ENCODE results near the gene DSP. TPM values are rescaled to one million over a fixed set of nuclear protein-coding genes. Genes with fewer than 3 reads are reported as not detected.

DSP gene
- total and polyA plus RNA-seq, 4 donors, result 25.0 to 74.7 (median 34.1) TPM

DNA sequence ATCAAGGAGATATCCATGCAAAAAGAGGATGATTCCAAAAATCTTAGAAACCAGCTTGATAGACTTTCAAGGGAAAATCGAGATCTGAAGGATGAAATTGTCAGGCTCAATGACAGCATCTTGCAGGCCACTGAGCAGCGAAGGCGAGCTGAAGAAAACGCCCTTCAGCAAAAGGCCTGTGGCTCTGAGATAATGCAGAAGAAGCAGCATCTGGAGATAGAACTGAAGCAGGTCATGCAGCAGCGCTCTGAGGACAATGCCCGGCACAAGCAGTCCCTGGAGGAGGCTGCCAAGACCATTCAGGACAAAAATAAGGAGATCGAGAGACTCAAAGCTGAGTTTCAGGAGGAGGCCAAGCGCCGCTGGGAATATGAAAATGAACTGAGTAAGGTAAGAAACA lies 38.4 kb downstream of the DSP start (continued):
- TF ChIP-seq, protein P1, sequence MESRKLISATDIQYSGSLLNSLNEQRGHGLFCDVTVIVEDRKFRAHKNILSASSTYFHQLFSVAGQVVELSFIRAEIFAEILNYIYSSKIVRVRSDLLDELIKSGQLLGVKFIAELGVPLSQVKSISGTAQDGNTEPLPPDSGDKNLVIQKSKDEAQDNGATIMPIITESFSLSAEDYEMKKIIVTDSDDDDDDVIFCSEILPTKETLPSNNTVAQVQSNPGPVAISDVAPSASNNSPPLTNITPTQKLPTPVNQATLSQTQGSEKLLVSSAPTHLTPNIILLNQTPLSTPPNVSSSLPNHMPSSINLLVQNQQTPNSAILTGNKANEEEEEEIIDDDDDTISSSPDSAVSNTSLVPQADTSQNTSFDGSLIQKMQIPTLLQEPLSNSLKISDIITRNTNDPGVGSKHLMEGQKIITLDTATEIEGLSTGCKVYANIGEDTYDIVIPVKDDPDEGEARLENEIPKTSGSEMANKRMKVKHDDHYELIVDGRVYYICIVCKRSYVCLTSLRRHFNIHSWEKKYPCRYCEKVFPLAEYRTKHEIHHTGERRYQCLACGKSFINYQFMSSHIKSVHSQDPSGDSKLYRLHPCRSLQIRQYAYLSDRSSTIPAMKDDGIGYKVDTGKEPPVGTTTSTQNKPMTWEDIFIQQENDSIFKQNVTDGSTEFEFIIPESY (IDR thresholded peaks at IDR 0.05), result no peak
- TF ChIP-seq YY1 (IDR thresholded peaks at IDR 0.05) (no peak), GABPA (IDR thresholded peaks at IDR 0.05 in 1 of 2, conservative IDR thresholded peaks at IDR 0.05 in 1 of 2) (no peak), TAF1 (conservative IDR thresholded peaks at IDR 0.05) (no peak), HNF4A (conservative IDR thresholded peaks at IDR 0.05) (no peak), FOXA2 (IDR thresholded peaks at IDR 0.05) (no peak)
- TF ChIP-seq, protein P2, sequence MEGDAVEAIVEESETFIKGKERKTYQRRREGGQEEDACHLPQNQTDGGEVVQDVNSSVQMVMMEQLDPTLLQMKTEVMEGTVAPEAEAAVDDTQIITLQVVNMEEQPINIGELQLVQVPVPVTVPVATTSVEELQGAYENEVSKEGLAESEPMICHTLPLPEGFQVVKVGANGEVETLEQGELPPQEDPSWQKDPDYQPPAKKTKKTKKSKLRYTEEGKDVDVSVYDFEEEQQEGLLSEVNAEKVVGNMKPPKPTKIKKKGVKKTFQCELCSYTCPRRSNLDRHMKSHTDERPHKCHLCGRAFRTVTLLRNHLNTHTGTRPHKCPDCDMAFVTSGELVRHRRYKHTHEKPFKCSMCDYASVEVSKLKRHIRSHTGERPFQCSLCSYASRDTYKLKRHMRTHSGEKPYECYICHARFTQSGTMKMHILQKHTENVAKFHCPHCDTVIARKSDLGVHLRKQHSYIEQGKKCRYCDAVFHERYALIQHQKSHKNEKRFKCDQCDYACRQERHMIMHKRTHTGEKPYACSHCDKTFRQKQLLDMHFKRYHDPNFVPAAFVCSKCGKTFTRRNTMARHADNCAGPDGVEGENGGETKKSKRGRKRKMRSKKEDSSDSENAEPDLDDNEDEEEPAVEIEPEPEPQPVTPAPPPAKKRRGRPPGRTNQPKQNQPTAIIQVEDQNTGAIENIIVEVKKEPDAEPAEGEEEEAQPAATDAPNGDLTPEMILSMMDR (IDR thresholded peaks at IDR 0.05; ENCODE audit: low read depth, low read length, missing input control), result no peak

- no peak overlapping the region for H3K4me3 ChIP-seq (ENCODE audit: low read depth in 1 of 3, low read length in 3 of 3)
- H3K4me1 ChIP-seq (ENCODE audit: control insufficient read depth in 4 of 4, insufficient read depth in 4 of 4, low read length in 3 of 4), result peaks cover 0 to 14% (median 11%) of the 10 kb centered on the region in 4 donors
- no peaks in the 10 kb centered on the region for H3K27me3 ChIP-seq (ENCODE audit: control insufficient read depth in 4 of 4, insufficient read depth in 4 of 4, low read length in 3 of 4)
- no peak for DNase-seq (ENCODE audit: low spot score)
- TF ChIP-seq, protein P2 (IDR thresholded peaks at IDR 0.05; ENCODE audit: low read depth, low read length, missing input control), result no peak
- TF ChIP-seq, protein P3, sequence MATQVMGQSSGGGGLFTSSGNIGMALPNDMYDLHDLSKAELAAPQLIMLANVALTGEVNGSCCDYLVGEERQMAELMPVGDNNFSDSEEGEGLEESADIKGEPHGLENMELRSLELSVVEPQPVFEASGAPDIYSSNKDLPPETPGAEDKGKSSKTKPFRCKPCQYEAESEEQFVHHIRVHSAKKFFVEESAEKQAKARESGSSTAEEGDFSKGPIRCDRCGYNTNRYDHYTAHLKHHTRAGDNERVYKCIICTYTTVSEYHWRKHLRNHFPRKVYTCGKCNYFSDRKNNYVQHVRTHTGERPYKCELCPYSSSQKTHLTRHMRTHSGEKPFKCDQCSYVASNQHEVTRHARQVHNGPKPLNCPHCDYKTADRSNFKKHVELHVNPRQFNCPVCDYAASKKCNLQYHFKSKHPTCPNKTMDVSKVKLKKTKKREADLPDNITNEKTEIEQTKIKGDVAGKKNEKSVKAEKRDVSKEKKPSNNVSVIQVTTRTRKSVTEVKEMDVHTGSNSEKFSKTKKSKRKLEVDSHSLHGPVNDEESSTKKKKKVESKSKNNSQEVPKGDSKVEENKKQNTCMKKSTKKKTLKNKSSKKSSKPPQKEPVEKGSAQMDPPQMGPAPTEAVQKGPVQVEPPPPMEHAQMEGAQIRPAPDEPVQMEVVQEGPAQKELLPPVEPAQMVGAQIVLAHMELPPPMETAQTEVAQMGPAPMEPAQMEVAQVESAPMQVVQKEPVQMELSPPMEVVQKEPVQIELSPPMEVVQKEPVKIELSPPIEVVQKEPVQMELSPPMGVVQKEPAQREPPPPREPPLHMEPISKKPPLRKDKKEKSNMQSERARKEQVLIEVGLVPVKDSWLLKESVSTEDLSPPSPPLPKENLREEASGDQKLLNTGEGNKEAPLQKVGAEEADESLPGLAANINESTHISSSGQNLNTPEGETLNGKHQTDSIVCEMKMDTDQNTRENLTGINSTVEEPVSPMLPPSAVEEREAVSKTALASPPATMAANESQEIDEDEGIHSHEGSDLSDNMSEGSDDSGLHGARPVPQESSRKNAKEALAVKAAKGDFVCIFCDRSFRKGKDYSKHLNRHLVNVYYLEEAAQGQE (IDR thresholded peaks at IDR 0.05), result no peak
- peaks cover 15 to 75% (median 56%) of the 10 kb centered on the region in 4 donors for H3K36me3 ChIP-seq (ENCODE audit: control insufficient read depth in 4 of 4, insufficient read depth in 3 of 4, low read depth in 1 of 4, low read length in 3 of 4)
- 80% methylated on average over 13 of the region's 13 CpGs for WGBS
- H3K27ac ChIP-seq (ENCODE audit: low read depth in 1 of 2, low read length in 2 of 2), result no peak overlapping the region
- no peaks in the 10 kb centered on the region for H3K9me3 ChIP-seq (ENCODE audit: control insufficient read depth in 4 of 4, low read length in 3 of 4)
- H3K9ac ChIP-seq (ENCODE audit: low read depth in 1 of 2, low read length in 2 of 2), result no peak overlapping the region
Measured at GRCh38 chr6:7580537-7580926, 39.1 kb downstream of the DSP start.

Data from liver (tissue), 9 donors.